Neural cell (in vitro differentiated cells): ENCODE data around the gene USP36. TPM values are rescaled to one million over a fixed set of nuclear protein-coding genes. Genes with fewer than 3 reads are reported as not detected.

ENCODE experiments used
- H2AFZ ChIP-seq: fragments of 200-600, 300-800 bp; sonication (generic), shearing (Covaris generic); 2 replicates; pipeline ENCODE4 v1.6.0; 2014; ENCODE audit warnings: low read depth, mild to moderate bottlenecking, antibody characterized with exemption, low read length, moderate library complexity
- H3F3A ChIP-seq: fragments of 200-600 bp; shearing (Covaris generic); 2 replicates; pipeline ENCODE4 v1.6.1; 2016; ENCODE audit warnings: mild to moderate bottlenecking, moderate library complexity, mixed read lengths, antibody characterized with exemption, low read length; ENCODE audit not compliant: insufficient read depth, poor library complexity, severe bottlenecking
- H3K27ac ChIP-seq: fragments of 200-600, 300-800 bp; sonication (generic), shearing (Covaris generic); 2 replicates; pipeline ENCODE4 v1.5.1; 2014; ENCODE audit warnings: mild to moderate bottlenecking, low read length, moderate library complexity
- H3K27me3 ChIP-seq: fragments of 300-800, 200-600 bp; sonication (generic), shearing (Covaris generic); 2 replicates; pipeline ENCODE4 v1.6.0; 2014; ENCODE audit warnings: mild to moderate bottlenecking, low read depth, low read length, moderate library complexity; ENCODE audit not compliant: insufficient read depth
- H3K36me3 ChIP-seq: fragments of 300-800, 200-600 bp; sonication (generic), shearing (Covaris generic); 2 replicates; pipeline ENCODE4 v1.5.1; 2014; ENCODE audit warnings: mild to moderate bottlenecking, antibody characterized with exemption, low read length, moderate library complexity; ENCODE audit not compliant: insufficient read depth
- H3K4me2 ChIP-seq: fragments of 300-800, 200-600 bp; sonication (generic), shearing (Covaris generic); 2 replicates; pipeline ENCODE4 v1.6.0; 2014; ENCODE audit warnings: mild to moderate bottlenecking, low read length
- H3K4me3 ChIP-seq: fragments of 300-800, 200-600 bp; sonication (generic), shearing (Covaris generic); 2 replicates; pipeline ENCODE4 v1.5.1; 2014; ENCODE audit warnings: mild to moderate bottlenecking, low read length, moderate library complexity
- H3K79me2 ChIP-seq: fragments of 200-600 bp; shearing (Covaris generic); replicated peaks from 2 replicates; pipeline ENCODE4 v1.6.0; 2014; ENCODE audit warnings: mild to moderate bottlenecking, low read length, moderate library complexity; ENCODE audit not compliant: insufficient read depth
- H3K9ac ChIP-seq: fragments of 300-800, 200-600 bp; sonication (generic), shearing (Covaris generic); 2 replicates; pipeline ENCODE4 v1.6.1; 2016; ENCODE audit warnings: mild to moderate bottlenecking, low read length, mixed read lengths
- H3K9me2 ChIP-seq: fragments of 200-600 bp; shearing (Covaris generic); 2 replicates; pipeline ENCODE4 v1.6.1; 2016; ENCODE audit warnings: mild to moderate bottlenecking, low read length, mixed read lengths; ENCODE audit not compliant: insufficient read depth
- H3K9me3 ChIP-seq: fragments of 200-600, 300-800 bp; sonication (generic), shearing (Covaris generic); 2 replicates; pipeline ENCODE4 v1.6.1; 2016; ENCODE audit warnings: mild to moderate bottlenecking, mixed run types, low read length, moderate library complexity, mixed read lengths
- H4K20me1 ChIP-seq: fragments of 200-600 bp; shearing (Covaris generic); 2 replicates; pipeline ENCODE4 v1.6.1; 2016; ENCODE audit warnings: mild to moderate bottlenecking, mixed run types; ENCODE audit not compliant: insufficient read depth
- CTCF ChIP-seq: fragments of 450-650 bp; IDR thresholded peaks from 2 replicates; pipeline ENCODE4 v1.5.1; 2014; ENCODE audit warnings: antibody characterized with exemption, mild to moderate bottlenecking, moderate library complexity; ENCODE audit not compliant: poor library complexity, severe bottlenecking
- EP300 ChIP-seq: fragments of 450-650 bp; conservative IDR thresholded peaks from 2 replicates; pipeline ENCODE4 v1.6.1; 2014; ENCODE audit warnings: antibody characterized with exemption, mild to moderate bottlenecking, moderate library complexity; ENCODE audit not compliant: poor library complexity, severe bottlenecking
- EZH2 ChIP-seq: fragments of 200-600, 300-800 bp; shearing (Covaris generic), sonication (generic); IDR thresholded peaks from 2 replicates; pipeline ENCODE4 v1.6.1; 2014; ENCODE audit warnings: antibody characterized with exemption, low read length, borderline replicate concordance, mild to moderate bottlenecking; ENCODE audit not compliant: insufficient read depth, poor library complexity, severe bottlenecking
- MXI1 ChIP-seq: fragments of 450-650 bp; conservative IDR thresholded peaks from 2 replicates; pipeline ENCODE4 v1.6.1; 2014; ENCODE audit warnings: antibody characterized with exemption, mild to moderate bottlenecking; ENCODE audit not compliant: poor library complexity, severe bottlenecking
- POLR2AphosphoS5 ChIP-seq: IDR thresholded peaks from 2 replicates; pipeline ENCODE4 v1.6.1; 2012
- RAD21 ChIP-seq: fragments of 450-650 bp; conservative IDR thresholded peaks from 2 replicates; pipeline ENCODE4 v1.6.1; 2014; ENCODE audit warnings: antibody characterized with exemption, mild to moderate bottlenecking, moderate library complexity
- REST ChIP-seq: IDR thresholded peaks from 2 replicates; pipeline ENCODE4 v1.6.1; 2012; ENCODE audit warnings: borderline replicate concordance
- SMC3 ChIP-seq: fragments of 450-650 bp; conservative IDR thresholded peaks from 2 replicates; pipeline ENCODE4 v1.6.1; 2014; ENCODE audit warnings: antibody characterized with exemption, mild to moderate bottlenecking, moderate library complexity; ENCODE audit not compliant: poor library complexity
- TAF1 ChIP-seq: IDR thresholded peaks from 2 replicates; pipeline ENCODE4 v1.6.1; 2012; ENCODE audit warnings: low read depth
- polyA plus RNA-seq: library from polyadenylated mRNA; depleted of rRNA; stranded (reverse); fragments of >200 nt; gene quantifications from 2 replicates; pipeline ENCODE4 v1.2.3, GENCODE V29; 2014

Gene USP36
- polyA plus RNA-seq, 1 donor from 2014 or later: 14.4 TPM

- H2AFZ ChIP-seq: no peak overlapping the region
- H3K4me3 ChIP-seq: no peak overlapping the region
- no peaks in the 10 kb centered on the region for H3K79me2 ChIP-seq
- no peak overlapping the region for H3K4me2 ChIP-seq
- H3K36me3 ChIP-seq: no peaks in the 10 kb centered on the region
- no peak overlapping the region for H3K9ac ChIP-seq
- H3K27ac ChIP-seq: no peak overlapping the region
- no peaks in the 10 kb centered on the region for H3K9me2 ChIP-seq
- no peaks in the 10 kb centered on the region for H3K27me3 ChIP-seq
- H3K9me3 ChIP-seq: no peaks in the 10 kb centered on the region
- no peaks in the 10 kb centered on the region for H3F3A ChIP-seq
- no peak for TF ChIP-seq TAF1
- TF ChIP-seq EZH2: no peak
- no peak for TF ChIP-seq MXI1
- TF ChIP-seq RAD21: no peak
- TF ChIP-seq REST: no peak
- no peak for TF ChIP-seq POLR2AphosphoS5
- no peak for TF ChIP-seq EP300
- TF ChIP-seq SMC3: no peak
- TF ChIP-seq CTCF: no peak
- no peaks in the 10 kb centered on the region for H4K20me1 ChIP-seq
Observed at GRCh38 chr17:78824240-78824639, 16.4 kb downstream of the USP36 start.

- H3K9ac ChIP-seq: no peak overlapping the region
- no peak overlapping the region for H3K27ac ChIP-seq
- H3K27me3 ChIP-seq: no peaks in the 10 kb centered on the region
- H4K20me1 ChIP-seq: no peaks in the 10 kb centered on the region
- H3K79me2 ChIP-seq: no peaks in the 10 kb centered on the region
- no peaks in the 10 kb centered on the region for H3K9me2 ChIP-seq
- TF ChIP-seq EZH2 (no peak), RAD21 (no peak), EP300 (no peak), MXI1 (no peak), TAF1 (no peak), SMC3 (no peak), REST (no peak), CTCF (no peak), POLR2AphosphoS5 (no peak)
- no peaks in the 10 kb centered on the region for H3F3A ChIP-seq
- no peak overlapping the region for H2AFZ ChIP-seq
- H3K4me2 ChIP-seq: no peak overlapping the region
- H3K36me3 ChIP-seq: no peaks in the 10 kb centered on the region
- H3K4me3 ChIP-seq: no peak overlapping the region
- no peaks in the 10 kb centered on the region for H3K9me3 ChIP-seq
Observed at GRCh38 chr17:78823282-78824046, 17.1 kb downstream of the USP36 start.
